H9 (cell line): Measurements from ENCODE around the gene RGS13. TPM values are rescaled to one million over a fixed set of nuclear protein-coding genes. Genes with fewer than 3 reads are reported as not detected.

Experiments used
- DNase-seq: peaks from one replicate; pipeline ENCODE4 v3.0.0-alpha.2; 2017
- H2AFZ ChIP-seq: one replicate; pipeline ENCODE4 v1.6.1; 2013; ENCODE audit warnings: mild to moderate bottlenecking, low read length, control low read depth, moderate library complexity
- H2AK5ac ChIP-seq: 2 replicates; pipeline ENCODE4 v1.6.1; 2013; ENCODE audit warnings: low read length, control low read depth, mixed read lengths; ENCODE audit not compliant: insufficient read length
- H2BK120ac ChIP-seq: one replicate; pipeline ENCODE4 v1.6.1; 2013; ENCODE audit warnings: low read depth, mild to moderate bottlenecking, low read length, control low read depth, inconsistent platforms; ENCODE audit not compliant: poor library complexity, severe bottlenecking
- H2BK12ac ChIP-seq: 2 replicates; pipeline ENCODE4 v1.6.1; 2013; ENCODE audit warnings: low read length, control low read depth, mixed read lengths, low read depth; ENCODE audit not compliant: insufficient read length
- H2BK15ac ChIP-seq: 2 replicates; pipeline ENCODE4 v1.6.1; 2013; ENCODE audit warnings: low read depth, low read length, control low read depth
- H2BK20ac ChIP-seq: one replicate; pipeline ENCODE4 v1.6.1; 2013; ENCODE audit warnings: low read depth, mild to moderate bottlenecking, low read length, control low read depth, inconsistent platforms; ENCODE audit not compliant: poor library complexity, severe bottlenecking
- H2BK5ac ChIP-seq: 2 replicates; pipeline ENCODE4 v1.6.1; 2013; ENCODE audit warnings: low read length, control low read depth, mixed read lengths; ENCODE audit not compliant: insufficient read length
- H3K14ac ChIP-seq: 2 replicates; pipeline ENCODE4 v1.6.1; 2013; ENCODE audit warnings: low read length, control low read depth; ENCODE audit not compliant: insufficient read depth
- H3K18ac ChIP-seq: 2 replicates; pipeline ENCODE4 v1.6.1; 2013; ENCODE audit warnings: low read depth, mild to moderate bottlenecking, mixed read lengths, low read length, control low read depth; ENCODE audit not compliant: insufficient read length
- H3K23ac ChIP-seq: 2 replicates; pipeline ENCODE4 v1.6.1; 2013; ENCODE audit warnings: low read length, control low read depth, mixed read lengths, low read depth; ENCODE audit not compliant: insufficient read length
- H3K23me2 ChIP-seq: 2 replicates; pipeline ENCODE4 v1.6.1; 2013; ENCODE audit warnings: low read depth, mild to moderate bottlenecking, mixed read lengths, low read length, control low read depth; ENCODE audit not compliant: insufficient read length, poor library complexity, severe bottlenecking
- H3K27ac ChIP-seq: 2 replicates; pipeline ENCODE4 v1.5.1; 2013; ENCODE audit warnings: low read length, control low read depth, mixed read lengths, low read depth; ENCODE audit not compliant: insufficient read length
- H3K27me3 ChIP-seq: 2 replicates; pipeline ENCODE4 v1.6.1; 2013; ENCODE audit warnings: low read length, control low read depth, inconsistent platforms; ENCODE audit not compliant: insufficient read depth
- H3K4ac ChIP-seq: 2 replicates; pipeline ENCODE4 v1.6.1; 2013; ENCODE audit warnings: low read depth, mild to moderate bottlenecking, control low read depth, inconsistent platforms, low read length, moderate library complexity
- H3K4me1 ChIP-seq: 2 replicates; pipeline ENCODE4 v1.6.1; 2013; ENCODE audit warnings: low read length, control low read depth, inconsistent platforms; ENCODE audit not compliant: insufficient read depth
- H3K4me2 ChIP-seq: 2 replicates; pipeline ENCODE4 v1.6.1; 2013; ENCODE audit warnings: low read length, control low read depth, mixed read lengths; ENCODE audit not compliant: insufficient read length, insufficient read depth
- H3K56ac ChIP-seq: 2 replicates; pipeline ENCODE4 v1.6.1; 2013; ENCODE audit warnings: low read depth, mild to moderate bottlenecking, mixed read lengths, low read length, control low read depth; ENCODE audit not compliant: insufficient read length
- H3K79me1 ChIP-seq: 2 replicates; pipeline ENCODE4 v1.6.1; 2013; ENCODE audit warnings: low read depth, mild to moderate bottlenecking, moderate library complexity, low read length, control low read depth, inconsistent platforms; ENCODE audit not compliant: insufficient read depth, poor library complexity, severe bottlenecking
- H3K79me2 ChIP-seq: 2 replicates; pipeline ENCODE4 v1.6.1; 2013; ENCODE audit warnings: low read length, control low read depth, inconsistent platforms; ENCODE audit not compliant: insufficient read depth
- H3K9ac ChIP-seq: 2 replicates; pipeline ENCODE4 v1.6.1; 2013; ENCODE audit warnings: low read length, control low read depth, mixed read lengths; ENCODE audit not compliant: insufficient read length; ENCODE audit errors: extremely low read depth
- H3K9me3 ChIP-seq: one replicate; pipeline ENCODE4 v1.6.1; 2013; ENCODE audit warnings: low read depth, low read length, inconsistent platforms; ENCODE audit not compliant: control insufficient read depth
- H3T11ph ChIP-seq: one replicate; pipeline ENCODE4 v1.6.1; 2013; ENCODE audit warnings: mild to moderate bottlenecking, low read length, control low read depth, inconsistent platforms
- H4K20me1 ChIP-seq: one replicate; pipeline ENCODE4 v1.6.1; 2013; ENCODE audit not compliant: control insufficient read depth, insufficient read length, insufficient read depth
- H4K5ac ChIP-seq: 2 replicates; pipeline ENCODE4 v1.6.1; 2013; ENCODE audit warnings: low read depth, mild to moderate bottlenecking, mixed read lengths, low read length, control low read depth; ENCODE audit not compliant: insufficient read length
- H4K8ac ChIP-seq: replicated peaks from 2 replicates; pipeline ENCODE4 v1.6.1; 2013; ENCODE audit warnings: low read length, control low read depth, mixed read lengths, low read depth; ENCODE audit not compliant: insufficient read length
- H4K91ac ChIP-seq: 2 replicates; pipeline ENCODE4 v1.6.1; 2013; ENCODE audit warnings: low read depth, mild to moderate bottlenecking, moderate library complexity, mixed read lengths, low read length, control low read depth; ENCODE audit not compliant: insufficient read length
- H3K27ac Mint-ChIP-seq, 3 experiments: 2 replicates in 2 of 3; 3 replicates in 1 of 3; pipeline ENCODE4 v1.8.0; 2020 to 2021; ENCODE audit warnings: mixed read lengths in 3 of 3, mild to moderate bottlenecking in 1 of 3, moderate library complexity in 1 of 3
- H3K27me3 Mint-ChIP-seq: 2 replicates; pipeline ENCODE4 v1.8.0; 2021; ENCODE audit warnings: low read depth, mild to moderate bottlenecking, moderate library complexity, mixed read lengths
- H3K36me3 Mint-ChIP-seq, 3 experiments: 2 replicates in 2 of 3; 3 replicates in 1 of 3; pipeline ENCODE4 v1.8.0; 2020 to 2021; ENCODE audit warnings: low read depth in 3 of 3, mixed read lengths in 3 of 3; ENCODE audit not compliant: insufficient read depth in 1 of 3
- H3K4me1 Mint-ChIP-seq, 2 experiments: 2 replicates each; pipeline ENCODE4 v1.8.0; 2020; ENCODE audit warnings: mixed read lengths in 2 of 2
- H3K4me3 Mint-ChIP-seq, 2 experiments: 2 replicates in 1 of 2; 3 replicates in 1 of 2; pipeline ENCODE4 v1.8.0; 2020 to 2021; ENCODE audit warnings: mild to moderate bottlenecking in 2 of 2, mixed read lengths in 2 of 2, moderate library complexity in 1 of 2
- H3K9me3 Mint-ChIP-seq, 2 experiments: 2 replicates in 1 of 2; 3 replicates in 1 of 2; pipeline ENCODE4 v1.8.0; 2020; ENCODE audit warnings: mild to moderate bottlenecking in 2 of 2, mixed read lengths in 2 of 2, moderate library complexity in 1 of 2
- WGBS: extraction: QIAGEN DNeasy Blood & Tissue Kit; methylation state at CpG from one replicate; pipeline ENCODE4 v1.1.7; 2013; ENCODE audit warnings: missing lambda C conversion rate, low lambda C conversion rate, mixed read lengths; ENCODE audit not compliant: insufficient read length; ENCODE audit errors: extremely low coverage; 5-methylcytosine and 5-hydroxymethylcytosine counted together
- total RNA-seq: library from RNA; stranded (reverse); gene quantifications from 2 replicates; pipeline ENCODE4 v1.2.1, GENCODE V29; 2021
- TF ChIP-seq, protein P1 (sequence below): fragments of 200-600 bp; sonication (generic); conservative IDR thresholded peaks from 3 replicates; pipeline ENCODE4 v1.8.0; 2021; ENCODE audit warnings: antibody characterized with exemption, mild to moderate bottlenecking

Gene RGS13
- total RNA-seq, 1 experiment from 2014 or later: not detected

DNA sequence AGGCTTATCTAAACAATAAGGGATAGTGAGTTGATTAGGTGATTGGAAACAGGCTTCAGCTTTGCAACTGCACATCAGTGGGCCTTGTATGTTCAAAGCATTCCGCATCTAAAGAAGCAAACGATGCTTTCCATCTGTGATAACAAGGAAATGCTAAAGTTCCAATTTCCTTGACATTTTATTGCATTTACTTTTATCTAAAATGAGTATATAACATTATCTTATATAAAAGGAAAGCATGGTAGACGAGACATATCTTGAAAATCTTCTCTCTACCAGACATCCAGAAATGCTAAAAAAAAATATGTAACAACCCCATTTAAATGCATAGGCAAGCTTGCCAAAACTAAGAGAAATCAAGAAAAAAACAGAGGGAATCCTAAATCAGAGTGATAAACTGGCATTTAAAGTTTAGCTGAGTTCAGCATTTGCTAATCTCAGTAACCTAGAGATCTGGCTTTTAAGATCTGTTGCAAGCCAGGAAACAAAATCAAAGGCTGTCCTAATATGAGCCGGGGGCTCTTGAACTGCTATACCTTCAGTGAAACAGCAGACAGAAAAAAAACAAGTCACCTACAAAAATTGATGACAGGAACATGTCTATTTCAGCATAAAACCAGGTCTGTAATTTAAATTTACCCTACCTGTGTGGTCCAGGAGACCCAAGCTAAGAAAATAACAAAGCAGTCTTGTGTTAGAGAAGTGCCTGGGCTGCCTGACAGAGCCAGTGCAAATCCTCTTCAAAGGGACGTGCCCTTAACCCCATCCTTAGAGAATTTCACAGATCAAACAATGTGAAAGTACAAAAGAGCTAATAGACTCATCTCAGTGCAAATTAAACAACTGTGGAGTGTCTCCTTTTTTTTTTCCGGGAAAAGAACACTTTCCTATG is 3.1 kb upstream of the RGS13 start:
- Mint-ChIP-seq H3K4me1 (peaks cover 9 to 12% of the 10 kb centered on the region in 2 experiments), H3K27me3 (no peaks in the 10 kb centered on the region), H3K27ac (0 out of 7 replicates have a peak overlapping the region, but pooled peaks of 2 of the 3 experiments have one; percentile 30 to 46), H3K9me3 (no peaks in the 10 kb centered on the region), H3K4me3 (no peak overlapping the region), H3K36me3 (no peaks in the 10 kb centered on the region)
- no peak overlapping the region for H3K27ac ChIP-seq
- H3K4me1 ChIP-seq: no peaks in the 10 kb centered on the region
- no peak overlapping the region for H3K18ac ChIP-seq
- no peak overlapping the region for H4K8ac ChIP-seq
- no peak overlapping the region for H3K23ac ChIP-seq
- no peak overlapping the region for H3K56ac ChIP-seq
- H3K9ac ChIP-seq: no peak overlapping the region
- no peaks in the 10 kb centered on the region for H3K23me2 ChIP-seq
- no peak overlapping the region for H2AFZ ChIP-seq
- no peak overlapping the region for H3K14ac ChIP-seq
- no peaks in the 10 kb centered on the region for H3K79me2 ChIP-seq
- no peak overlapping the region for H2BK5ac ChIP-seq
- H3K9me3 ChIP-seq: no peaks in the 10 kb centered on the region
- DNase-seq: no peak
- H2BK15ac ChIP-seq: no peak overlapping the region
- H2BK12ac ChIP-seq: no peak overlapping the region
- no peak overlapping the region for H4K91ac ChIP-seq
- H3K79me1 ChIP-seq: no peaks in the 10 kb centered on the region
- no peak overlapping the region for H2AK5ac ChIP-seq
- no peak overlapping the region for H2BK120ac ChIP-seq
- TF ChIP-seq, protein P1, sequence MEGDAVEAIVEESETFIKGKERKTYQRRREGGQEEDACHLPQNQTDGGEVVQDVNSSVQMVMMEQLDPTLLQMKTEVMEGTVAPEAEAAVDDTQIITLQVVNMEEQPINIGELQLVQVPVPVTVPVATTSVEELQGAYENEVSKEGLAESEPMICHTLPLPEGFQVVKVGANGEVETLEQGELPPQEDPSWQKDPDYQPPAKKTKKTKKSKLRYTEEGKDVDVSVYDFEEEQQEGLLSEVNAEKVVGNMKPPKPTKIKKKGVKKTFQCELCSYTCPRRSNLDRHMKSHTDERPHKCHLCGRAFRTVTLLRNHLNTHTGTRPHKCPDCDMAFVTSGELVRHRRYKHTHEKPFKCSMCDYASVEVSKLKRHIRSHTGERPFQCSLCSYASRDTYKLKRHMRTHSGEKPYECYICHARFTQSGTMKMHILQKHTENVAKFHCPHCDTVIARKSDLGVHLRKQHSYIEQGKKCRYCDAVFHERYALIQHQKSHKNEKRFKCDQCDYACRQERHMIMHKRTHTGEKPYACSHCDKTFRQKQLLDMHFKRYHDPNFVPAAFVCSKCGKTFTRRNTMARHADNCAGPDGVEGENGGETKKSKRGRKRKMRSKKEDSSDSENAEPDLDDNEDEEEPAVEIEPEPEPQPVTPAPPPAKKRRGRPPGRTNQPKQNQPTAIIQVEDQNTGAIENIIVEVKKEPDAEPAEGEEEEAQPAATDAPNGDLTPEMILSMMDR: no peak
- H3K4me2 ChIP-seq: no peak overlapping the region
- WGBS: no CpG with 5 or more reads among the region's 6 CpGs
- no peaks in the 10 kb centered on the region for H4K20me1 ChIP-seq
- no peaks in the 10 kb centered on the region for H3K27me3 ChIP-seq
- H4K5ac ChIP-seq: no peak overlapping the region
- no peak overlapping the region for H2BK20ac ChIP-seq
- no peak overlapping the region for H3T11ph ChIP-seq
- no peak overlapping the region for H3K4ac ChIP-seq
